Astrocyte of the cerebellum (primary cell): Measurements from ENCODE around the gene IL22.

ENCODE experiments used
- DNase-seq: peaks from one replicate; pipeline ENCODE4 v3.0.0-alpha.2; 2011; ENCODE audit warnings: low read depth
- H3K4me3 ChIP-seq: 2 replicates; pipeline ENCODE4 v1.5.1; 2011; ENCODE audit warnings: mild to moderate bottlenecking, low read depth, low read length, moderate library complexity
- in situ Hi-C: cut with HindIII; loops from 2 replicates; pipeline ENCODE4 v1.10.0; 2017; ENCODE audit warnings: low sequenced_read_pairs
- TF ChIP-seq, protein P1 (sequence below): IDR thresholded peaks from 2 replicates; pipeline ENCODE4 v1.5.1; 2012; ENCODE audit warnings: low read length, low read depth, moderate library complexity, mild to moderate bottlenecking; ENCODE audit errors: missing control alignments

The IL22 gene

DNA sequence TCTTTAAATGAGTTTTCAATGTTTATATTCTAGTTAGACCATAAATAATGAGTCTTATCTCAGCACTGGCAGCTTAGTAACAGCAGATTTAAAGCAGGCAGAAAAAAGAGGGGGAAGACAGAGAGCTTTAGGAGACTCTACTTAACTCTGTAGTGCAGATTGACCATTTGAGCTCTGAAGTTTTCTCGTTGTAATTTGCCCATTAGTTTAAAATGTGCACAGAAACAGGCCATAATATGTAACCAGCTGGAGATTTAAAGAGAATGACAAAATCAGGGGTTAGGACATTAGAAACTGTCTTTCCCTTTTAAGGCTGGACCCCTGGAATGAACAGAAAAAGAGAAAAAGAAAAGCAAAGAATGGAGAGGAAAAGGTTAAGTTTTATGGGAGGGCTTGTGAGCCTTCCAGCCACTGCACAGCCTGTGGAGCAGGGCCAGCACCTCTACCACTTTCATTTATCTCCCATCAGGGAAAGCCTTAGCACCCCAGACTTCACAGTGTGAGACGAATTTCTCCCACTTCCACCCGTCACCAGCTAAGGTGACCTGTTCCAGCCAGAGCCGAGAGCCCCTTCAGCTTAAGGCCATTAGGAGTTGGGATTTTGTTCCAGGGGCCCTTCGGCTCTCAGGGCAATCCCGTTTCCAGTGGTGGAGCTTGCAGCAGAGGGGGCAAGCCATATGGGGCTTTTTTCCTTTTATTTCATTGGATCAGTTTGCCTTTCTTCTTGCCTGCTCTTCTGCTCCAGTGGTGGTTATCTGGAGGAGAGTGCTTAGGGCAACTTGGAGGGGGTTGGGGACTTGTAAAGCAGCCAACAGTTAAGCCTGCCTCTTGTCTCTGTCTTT, 8.0 kb downstream of the IL22 start:
- TF ChIP-seq, protein P1, sequence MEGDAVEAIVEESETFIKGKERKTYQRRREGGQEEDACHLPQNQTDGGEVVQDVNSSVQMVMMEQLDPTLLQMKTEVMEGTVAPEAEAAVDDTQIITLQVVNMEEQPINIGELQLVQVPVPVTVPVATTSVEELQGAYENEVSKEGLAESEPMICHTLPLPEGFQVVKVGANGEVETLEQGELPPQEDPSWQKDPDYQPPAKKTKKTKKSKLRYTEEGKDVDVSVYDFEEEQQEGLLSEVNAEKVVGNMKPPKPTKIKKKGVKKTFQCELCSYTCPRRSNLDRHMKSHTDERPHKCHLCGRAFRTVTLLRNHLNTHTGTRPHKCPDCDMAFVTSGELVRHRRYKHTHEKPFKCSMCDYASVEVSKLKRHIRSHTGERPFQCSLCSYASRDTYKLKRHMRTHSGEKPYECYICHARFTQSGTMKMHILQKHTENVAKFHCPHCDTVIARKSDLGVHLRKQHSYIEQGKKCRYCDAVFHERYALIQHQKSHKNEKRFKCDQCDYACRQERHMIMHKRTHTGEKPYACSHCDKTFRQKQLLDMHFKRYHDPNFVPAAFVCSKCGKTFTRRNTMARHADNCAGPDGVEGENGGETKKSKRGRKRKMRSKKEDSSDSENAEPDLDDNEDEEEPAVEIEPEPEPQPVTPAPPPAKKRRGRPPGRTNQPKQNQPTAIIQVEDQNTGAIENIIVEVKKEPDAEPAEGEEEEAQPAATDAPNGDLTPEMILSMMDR, result no peak
- in situ Hi-C loops, result no loop called here
- no peak for DNase-seq
- peak overlapping the region; percentile 21 for H3K4me3 ChIP-seq

- in situ Hi-C loops, result no loop called here
- DNase-seq, result no peak
- TF ChIP-seq, protein P1, result no peak
- H3K4me3 ChIP-seq, result no peak overlapping the region
These were observed 10.6 kb downstream of the IL22 start for GRCh38 chr12:68242777-68243176.

- in situ Hi-C loops, result no loop called here
- DNase-seq, result no peak
- TF ChIP-seq, protein P1, result no peak
- H3K4me3 ChIP-seq, result no peak overlapping the region
These were observed 12.4 kb downstream of the IL22 start for GRCh38 chr12:68240975-68241374.

GRCh38 chr12:68240079-68240478, 13.3 kb downstream of the IL22 start:
- in situ Hi-C loops, result no loop called here
- no peak overlapping the region for H3K4me3 ChIP-seq
- TF ChIP-seq, protein P1, result no peak
- no peak for DNase-seq

DNA sequence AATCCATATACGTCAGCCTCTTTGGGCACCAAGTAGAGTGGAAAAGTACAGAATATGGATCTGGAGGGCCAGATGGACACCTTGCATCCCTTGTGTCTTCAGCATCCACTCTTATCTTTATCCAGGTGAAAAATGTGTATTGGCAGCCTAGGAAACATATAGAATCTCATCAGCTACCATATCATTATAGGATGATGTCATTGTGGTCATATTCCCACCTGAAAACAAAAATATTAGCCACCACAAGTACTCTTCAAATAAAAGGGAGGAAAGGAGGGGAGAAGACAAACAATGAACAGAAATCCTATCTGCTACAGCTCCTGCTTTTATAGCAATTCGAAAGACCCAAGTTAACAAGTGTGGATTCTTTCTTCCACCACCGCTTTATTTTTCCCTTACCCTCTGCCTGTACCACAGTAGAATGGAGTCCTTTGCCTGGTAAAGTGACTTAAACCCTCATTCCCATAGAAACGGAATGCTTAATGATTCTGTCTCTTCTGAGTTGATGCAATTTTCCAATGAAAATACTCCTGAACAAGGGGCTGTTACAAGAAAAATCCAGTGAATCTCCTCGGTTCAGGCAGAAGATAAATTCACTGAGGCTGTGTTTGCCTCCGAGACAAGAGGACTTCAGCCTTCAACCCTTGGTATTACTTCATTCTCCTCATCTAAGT, 14.0 kb downstream of the IL22 start:
- no peak for DNase-seq
- in situ Hi-C loops, result no loop called here
- TF ChIP-seq, protein P1, result no peak
- H3K4me3 ChIP-seq, result no peak overlapping the region

DNA sequence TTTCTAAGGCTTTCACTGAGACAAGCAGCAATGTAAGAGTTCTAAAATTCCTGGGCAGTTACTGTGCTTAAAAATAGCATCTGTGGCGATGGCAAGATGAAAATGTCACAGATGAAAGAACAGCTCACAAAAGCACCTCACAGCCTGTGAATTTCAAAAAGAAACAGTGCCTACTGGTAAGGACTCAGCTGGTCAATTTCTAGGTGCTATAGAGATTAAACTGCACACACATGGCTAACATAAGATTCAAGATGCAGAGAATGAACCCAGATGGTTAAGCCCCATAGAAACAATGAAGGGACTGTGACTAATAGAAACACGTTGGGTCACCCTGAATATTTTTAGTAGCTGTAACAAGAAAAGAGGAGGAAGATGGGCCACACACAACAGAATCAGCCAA, 15.8 kb downstream of the IL22 start:
- H3K4me3 ChIP-seq, result no peak overlapping the region
- in situ Hi-C loops, result no loop called here
- TF ChIP-seq, protein P1, result no peak
- DNase-seq, result no peak
